Measurements from ENCODE around the gene TSHR.
"Not testable (repeated sequence)": the region's sequence is repeated elsewhere in the genome, so short reads cannot be mapped to it uniquely, and the experiment has no call there.

Gene TSHR

GRCh38 chr14:80953211-80953610 lies 2.2 kb upstream of the TSHR start:
- not testable (repeated sequence) for DNase-seq

DNA sequence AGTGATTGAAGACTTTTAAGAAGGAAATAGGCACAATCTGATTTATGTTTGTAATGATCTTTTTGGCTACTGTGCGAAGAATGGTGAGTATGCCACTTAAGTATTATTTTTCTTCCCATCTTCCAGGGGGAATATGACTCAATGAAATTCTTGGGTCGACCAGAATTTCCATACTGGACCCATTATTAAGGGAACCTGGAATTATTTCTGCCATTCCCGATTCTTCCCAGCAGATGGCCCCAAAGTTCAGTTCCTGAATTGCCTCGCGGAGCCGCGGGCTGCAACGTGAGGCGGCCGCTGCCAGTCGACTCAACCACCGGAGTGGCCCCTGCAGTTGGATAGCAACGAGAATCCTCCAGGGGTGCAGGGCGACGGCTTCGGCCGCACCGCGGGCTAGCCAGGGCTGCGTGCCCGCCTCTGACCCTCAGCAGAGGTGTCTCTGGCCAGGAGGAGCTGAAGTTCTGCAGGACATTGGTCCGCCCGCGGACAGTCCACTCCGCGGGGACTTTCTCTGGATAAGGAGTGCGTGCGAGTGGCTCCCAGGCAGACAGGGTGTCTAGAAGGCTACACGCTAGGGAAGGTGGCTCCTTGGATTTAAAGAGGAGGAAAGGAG lies 628 bp upstream of the TSHR start:
- peak; percentile 48 to 60 for DNase-seq

- DNase-seq = no peak
Measured at GRCh38 chr14:80956102-80956501, 681 bp downstream of the TSHR start.

GRCh38 chr14:80956922-80957321 lies 1.5 kb downstream of the TSHR start:
- no peak for DNase-seq

GRCh38 chr14:80957613-80958012 lies 2.2 kb downstream of the TSHR start:
- no peak for DNase-seq

DNA sequence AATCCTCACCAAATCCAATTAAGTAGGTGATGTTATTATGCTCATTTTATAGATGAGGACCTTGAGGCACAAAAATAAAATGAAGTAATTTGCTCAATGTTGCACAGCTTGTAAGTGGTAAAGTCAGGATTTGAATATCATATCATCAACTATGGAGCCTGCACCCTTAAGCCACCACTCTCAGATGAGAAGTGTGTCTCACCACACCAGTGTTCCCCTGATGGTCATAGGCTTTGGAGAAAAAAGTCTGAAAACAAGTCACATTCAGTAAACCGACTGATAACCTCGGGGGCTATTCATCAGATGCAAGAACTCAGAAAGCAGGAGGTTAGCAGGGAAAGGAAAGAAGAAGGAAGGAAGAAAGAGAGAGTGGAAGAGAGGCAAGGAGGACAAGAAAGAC lies 2.8 kb downstream of the TSHR start:
- DNase-seq = no peak

DNA sequence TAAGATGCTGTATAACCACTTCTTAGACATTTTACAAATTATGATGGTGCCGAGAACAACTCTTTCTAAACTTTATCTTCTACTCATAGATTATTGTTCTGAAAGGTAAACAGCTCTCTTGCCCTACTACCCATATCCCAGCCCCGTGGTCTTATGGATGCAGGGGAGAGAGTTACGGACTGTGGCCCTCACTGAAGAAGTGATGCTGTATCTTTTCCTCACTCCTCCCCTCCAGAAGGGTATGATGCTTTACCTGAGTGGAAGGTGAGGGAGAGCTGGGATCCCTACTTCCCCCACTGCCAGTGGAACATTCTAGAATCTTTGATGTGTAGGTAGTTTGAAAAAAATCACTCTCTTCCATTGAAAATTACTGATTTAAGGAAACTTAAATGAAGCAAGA lies 3.5 kb downstream of the TSHR start:
- no peak for DNase-seq

DNA sequence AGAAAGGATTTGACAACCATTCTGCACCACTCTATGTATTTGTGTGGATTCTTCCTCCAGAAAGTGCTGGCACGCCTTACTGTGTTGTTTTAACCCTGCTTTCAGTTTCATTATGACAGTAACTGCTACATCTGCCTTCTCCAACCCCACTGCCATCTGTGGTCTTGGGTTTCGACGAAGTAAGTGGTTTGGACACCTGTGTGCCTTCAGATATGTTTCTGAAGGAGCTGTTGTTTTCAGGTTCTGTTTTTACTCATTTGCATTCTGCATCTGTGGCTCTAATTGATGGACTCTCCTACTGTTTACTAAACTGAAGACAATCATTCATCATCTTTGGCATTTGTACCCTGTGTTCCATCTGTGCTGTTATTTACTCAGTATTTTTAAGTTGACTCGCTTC lies 4.1 kb downstream of the TSHR start:
- no peak for DNase-seq

GRCh38 chr14:80965037-80965436 lies 9.6 kb downstream of the TSHR start:
- DNase-seq = no peak

DNA sequence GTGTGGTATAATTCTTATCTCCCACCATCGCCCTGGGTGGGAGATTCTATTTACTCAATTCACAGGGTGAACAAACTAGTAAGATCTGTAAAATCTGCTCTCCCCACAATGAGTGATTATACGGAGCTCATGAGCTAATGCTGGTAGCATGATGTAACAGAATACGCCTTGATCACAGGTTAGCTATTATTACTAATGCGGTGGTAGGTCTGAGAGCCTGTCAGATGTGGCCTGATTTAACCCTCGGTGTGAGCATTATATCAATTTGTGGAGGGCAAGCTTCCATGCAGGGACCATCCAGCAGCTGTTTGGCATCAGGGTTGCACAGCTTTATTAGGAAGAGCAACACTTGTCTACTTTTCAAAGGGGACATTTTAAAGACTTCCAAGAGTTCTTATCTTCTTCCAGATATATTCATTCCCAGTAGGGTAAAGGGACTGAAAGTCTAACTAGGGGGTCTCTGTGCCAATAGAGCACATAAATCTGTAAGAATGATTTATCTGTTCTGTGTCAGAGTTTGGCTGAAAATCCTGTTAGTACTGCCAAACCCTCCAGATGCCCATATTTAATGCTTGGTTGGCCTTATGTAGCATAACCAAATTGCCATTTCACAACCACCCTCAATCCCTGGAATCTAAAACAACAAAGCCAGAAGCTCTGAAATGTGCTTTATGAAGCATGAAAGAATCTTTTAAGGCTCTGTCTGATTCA lies 18.7 kb downstream of the TSHR start:
- DNase-seq = no peak

DNA sequence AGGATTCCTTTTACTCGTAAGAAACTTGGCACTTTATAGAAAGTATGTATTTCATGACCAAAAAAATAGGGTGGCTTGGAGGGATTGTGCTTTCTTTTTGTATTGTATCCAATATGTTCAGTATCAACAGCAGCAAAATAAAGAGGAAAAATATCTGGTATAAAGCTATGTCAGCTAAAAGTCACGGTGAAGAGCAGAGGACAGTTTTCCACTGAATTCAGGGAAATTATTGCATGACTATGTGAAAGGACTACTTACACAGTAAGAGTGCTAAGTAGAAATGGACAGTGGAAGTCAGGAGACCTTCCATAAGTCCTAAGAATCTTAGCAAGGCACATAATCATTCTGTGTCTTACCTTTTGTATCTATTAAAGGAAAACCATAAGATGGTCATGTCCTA lies 19.3 kb downstream of the TSHR start:
- DNase-seq = no peak

GRCh38 chr14:80977221-80977620 lies 21.8 kb downstream of the TSHR start:
- no peak for DNase-seq

DNA sequence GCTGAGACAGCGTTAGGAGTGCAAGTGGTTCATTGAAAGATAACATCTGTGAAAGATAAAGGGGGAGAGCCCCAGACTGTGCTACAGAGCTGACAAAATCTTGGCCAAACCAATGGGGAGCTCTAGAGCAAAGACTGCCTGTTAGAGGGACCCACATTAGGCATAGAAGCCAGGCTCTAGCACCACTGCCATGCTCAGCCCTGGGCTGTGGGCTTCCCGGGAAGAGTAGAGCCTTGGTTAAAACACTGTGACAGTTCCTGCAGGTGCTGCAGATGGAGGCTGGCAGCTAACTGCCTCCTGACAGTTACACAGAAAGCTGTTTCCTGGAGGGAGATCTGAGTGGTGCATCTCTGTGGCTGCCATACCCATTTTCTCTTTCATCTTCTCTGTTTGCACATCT lies 23.0 kb downstream of the TSHR start:
- DNase-seq = no peak

- no peak for DNase-seq
Measured at GRCh38 chr14:80979951-80980350, 24.5 kb downstream of the TSHR start.

DNA sequence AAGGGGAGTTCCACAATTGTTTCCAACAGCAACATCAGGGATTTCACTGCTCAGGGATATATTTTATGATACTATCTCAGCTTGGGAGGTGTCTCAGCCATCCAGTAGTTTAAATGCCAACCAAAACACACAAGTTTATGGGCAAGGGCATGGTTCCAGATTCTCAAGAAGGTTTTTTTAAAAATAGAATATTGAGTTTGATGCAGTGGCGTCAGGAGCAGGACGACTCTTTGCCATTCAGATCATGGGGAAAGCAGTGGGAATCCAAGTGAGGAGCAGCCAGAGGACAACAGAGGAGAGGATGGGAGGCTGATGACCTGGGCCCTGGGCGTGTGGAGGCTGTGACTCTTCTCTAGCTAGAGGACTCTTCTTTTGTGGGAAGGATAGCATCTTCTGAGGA lies 25.7 kb downstream of the TSHR start:
- DNase-seq = no peak

GRCh38 chr14:80981673-80982072 lies 26.3 kb downstream of the TSHR start:
- no peak for DNase-seq

GRCh38 chr14:80982711-80983110 lies 27.3 kb downstream of the TSHR start:
- DNase-seq = no peak

DNA sequence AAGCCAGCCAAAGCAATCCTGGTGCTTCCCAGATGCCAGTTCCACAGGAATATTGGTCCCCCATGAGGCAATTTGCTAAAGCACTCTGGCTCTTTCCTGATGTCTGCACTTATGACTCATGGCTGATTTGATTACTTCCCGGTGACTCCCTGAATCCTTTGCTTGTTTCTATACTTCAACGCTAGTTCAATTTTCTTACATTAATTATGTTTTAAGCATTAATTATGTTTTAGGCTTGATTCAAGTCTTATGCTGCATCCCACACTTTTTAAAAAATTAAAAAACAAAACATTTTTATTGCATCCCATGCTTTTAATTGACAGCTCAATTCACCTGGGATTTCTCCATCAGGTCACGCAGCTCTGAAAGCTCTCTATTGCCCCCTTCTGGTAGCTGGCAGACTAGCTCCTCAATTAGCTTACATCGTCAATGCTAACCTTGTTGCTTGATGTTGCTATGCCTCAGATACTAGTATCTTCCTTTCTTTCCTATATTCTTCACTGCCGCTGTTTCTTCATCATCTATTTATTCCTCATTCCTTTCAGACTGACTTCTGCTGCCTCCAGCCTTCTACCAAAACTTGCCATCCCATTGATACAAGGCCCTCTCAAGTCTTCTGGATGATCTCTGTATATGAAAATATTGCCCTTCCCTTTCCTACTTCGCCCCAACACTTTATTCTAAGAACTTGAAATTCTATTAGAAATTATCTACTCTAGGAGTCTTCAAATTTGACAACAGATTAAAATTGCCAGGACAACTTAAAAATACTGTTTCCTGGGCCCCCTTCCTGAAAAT lies 32.0 kb downstream of the TSHR start:
- peak; percentile 41 to 50 for DNase-seq

DNA sequence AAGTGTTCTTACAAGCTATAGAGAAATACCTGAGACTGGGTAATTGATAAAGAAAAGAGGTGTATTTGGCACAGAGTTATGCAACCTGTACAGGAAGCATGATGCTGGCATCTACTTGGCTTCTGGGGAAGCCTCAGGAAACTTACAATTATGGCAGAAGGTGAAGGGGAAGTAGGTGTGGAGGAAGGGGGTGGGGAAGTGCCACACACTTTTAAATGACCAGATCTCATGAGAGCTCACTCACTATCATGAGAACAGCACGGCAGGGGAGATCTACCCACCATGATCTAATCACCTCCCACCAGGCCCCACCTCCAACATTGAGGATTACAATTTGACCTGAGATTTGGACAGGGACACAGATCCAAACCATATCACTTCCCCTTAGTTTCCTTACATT lies 32.8 kb downstream of the TSHR start:
- DNase-seq = no peak

DNA sequence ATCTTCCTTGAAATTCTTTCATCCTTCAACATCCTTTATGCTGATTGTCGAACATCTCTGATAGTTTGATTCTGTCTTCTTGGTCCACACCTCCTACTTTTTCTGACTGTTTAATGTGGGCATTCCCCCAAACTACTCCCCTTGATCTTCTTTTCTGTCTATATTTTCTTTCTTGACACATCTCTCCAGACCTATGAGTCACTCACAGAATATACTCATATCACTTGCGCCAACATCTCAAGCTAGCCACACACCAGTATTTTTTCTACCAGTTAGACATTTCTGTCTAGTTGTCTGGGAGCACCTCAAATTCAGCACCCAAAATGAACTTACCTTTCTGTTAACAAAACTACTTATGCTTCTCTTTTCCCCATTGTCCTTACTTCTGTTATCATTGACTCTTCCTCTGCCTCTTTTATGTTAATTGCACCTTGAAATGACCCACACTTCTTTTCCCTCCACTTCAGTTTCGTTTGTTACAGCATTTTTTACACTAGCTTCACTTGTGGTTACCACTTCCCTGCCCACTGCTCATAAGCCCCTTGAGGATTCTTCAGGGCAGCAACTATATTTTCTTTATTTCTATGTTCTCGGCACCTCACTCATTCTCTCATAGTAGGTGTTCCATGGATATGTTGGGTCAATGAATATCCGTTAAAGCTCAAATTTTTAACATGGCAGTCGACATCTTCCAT lies 33.5 kb downstream of the TSHR start:
- no peak for DNase-seq

DNA sequence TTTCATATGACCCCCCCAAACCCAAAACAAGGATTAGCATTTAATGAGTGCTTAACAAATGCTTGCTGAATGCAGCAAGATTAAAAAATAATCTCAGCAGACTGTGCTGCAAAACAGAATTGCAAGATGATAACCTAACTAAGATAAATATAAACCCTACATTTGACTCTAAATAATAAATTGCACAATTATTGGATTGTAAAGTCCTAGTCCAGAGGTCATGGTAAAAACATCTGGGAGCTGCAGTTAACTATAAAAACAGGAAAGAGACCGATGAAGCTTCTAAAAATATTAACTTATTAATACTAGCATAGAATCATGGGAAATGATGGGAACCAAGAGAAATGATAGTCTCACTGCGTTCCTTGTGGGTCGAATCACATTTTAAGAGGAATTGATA lies 37.2 kb downstream of the TSHR start:
- no peak for DNase-seq

- peak; percentile 43 to 48 for DNase-seq
Measured at GRCh38 chr14:80996049-80996901, 40.9 kb downstream of the TSHR start.

- no peak for DNase-seq
Measured at GRCh38 chr14:81001447-81001846, 46.0 kb downstream of the TSHR start.
